BJ (cell line): ENCODE data around the gene HAUS3. TPM values are rescaled to one million over a fixed set of nuclear protein-coding genes. Genes with fewer than 3 reads are reported as not detected.

Source experiments
- CTCF ChIA-PET: fragments of 350-600 bp; formaldehyde crosslinking; extraction: SDS; loops from one replicate; lab custom pipeline; 2021; ENCODE audit warnings: antibody characterized with exemption, inconsistent platforms; lab: Yijun Ruan, JAX
- POLR2A ChIA-PET: fragments of 300-600 bp; sonication (Branson Sonifier 250); formaldehyde crosslinking; extraction: SDS; loops from one replicate; lab custom pipeline; 2021; ENCODE audit warnings: antibody characterized with exemption; lab: Charles Lee
- DNase-seq: peaks from one replicate; pipeline ENCODE4 v3.0.0-alpha.2; 2011; ENCODE audit warnings: low read depth
- H3K27me3 ChIP-seq: 2 replicates; pipeline ENCODE4 v1.6.0; 2011; ENCODE audit warnings: low read length; ENCODE audit not compliant: control insufficient read depth, insufficient read depth
- H3K36me3 ChIP-seq: 2 replicates; pipeline ENCODE4 v1.5.1; 2011; ENCODE audit warnings: low read length; ENCODE audit not compliant: control insufficient read depth, insufficient read depth
- H3K4me3 ChIP-seq: 2 replicates; pipeline ENCODE4 v1.5.1; 2011; ENCODE audit warnings: low read depth, mild to moderate bottlenecking, control low read depth, low read length
- CTCF ChIP-seq: IDR thresholded peaks from 2 replicates; pipeline ENCODE4 v1.5.1; 2011; ENCODE audit warnings: low read depth, mild to moderate bottlenecking, control low read depth, inconsistent platforms, low read length, moderate library complexity; ENCODE audit not compliant: insufficient read depth
- polyA plus RNA-seq: library from polyadenylated mRNA; depleted of rRNA; stranded (reverse); fragments of >200 nt; gene quantifications from 2 replicates; pipeline ENCODE4 v1.2.3, GENCODE V29; 2011

HAUS3 gene
- polyA plus RNA-seq, 1 experiment: 1.9 TPM

- H3K27me3 ChIP-seq: no peaks in the 10 kb centered on the region
- H3K36me3 ChIP-seq: peaks cover 27% of the 10 kb centered on the region
- H3K4me3 ChIP-seq: no peak overlapping the region
- DNase-seq: no peak
- TF ChIP-seq CTCF: no peak
- POLR2A ChIA-PET: no interaction called here
- CTCF ChIA-PET: interaction anchor here (0.9 kb wide), 1 partner anchor 36 kb away, joined by 3 read pairs; no protein-coding TSS in a partner anchor
These were observed 14.9 kb upstream of the HAUS3 start for GRCh38 chr4:2256781-2257191.

GRCh38 chr4:2256156-2256731 lies 14.3 kb upstream of the HAUS3 start:
- no peak for DNase-seq
- CTCF ChIA-PET: interaction anchor here (0.9 kb wide), 1 partner anchor 183 kb away, joined by 3 read pairs; no protein-coding TSS in a partner anchor
- Histone ChIP-seq H3K4me3 (no peak overlapping the region), H3K36me3 (peaks cover 27% of the 10 kb centered on the region), H3K27me3 (no peaks in the 10 kb centered on the region)
- POLR2A ChIA-PET: no interaction called here
- TF ChIP-seq CTCF: no peak

- H3K4me3 ChIP-seq: no peak overlapping the region
- no peaks in the 10 kb centered on the region for H3K27me3 ChIP-seq
- peaks cover 32% of the 10 kb centered on the region for H3K36me3 ChIP-seq
- no peak for TF ChIP-seq CTCF
- POLR2A ChIA-PET: no interaction called here
- DNase-seq: no peak
- CTCF ChIA-PET: interaction anchor here (0.9 kb wide), 1 partner anchor 184 kb away, joined by 3 read pairs; no protein-coding TSS in a partner anchor
These were observed 13.7 kb upstream of the HAUS3 start for GRCh38 chr4:2255501-2256155.

GRCh38 chr4:2254665-2255500 lies 13.0 kb upstream of the HAUS3 start:
- H3K36me3 ChIP-seq: peaks cover 36% of the 10 kb centered on the region
- no peak overlapping the region for H3K4me3 ChIP-seq
- H3K27me3 ChIP-seq: no peaks in the 10 kb centered on the region
- no peak for DNase-seq
- no peak for TF ChIP-seq CTCF
- ChIA-PET CTCF (no interaction called here), POLR2A (no interaction called here)
